Measurements from ENCODE around the gene LOXL1. TPM values are rescaled to one million over a fixed set of nuclear protein-coding genes. Genes with fewer than 3 reads are reported as not detected.
A peak's percentile ranks its signal among the peaks of the same experiment; 100 is the strongest.
"Not testable (repeated sequence)": the region's sequence is repeated elsewhere in the genome, so short reads cannot be mapped to it uniquely, and the experiment has no call there.

Gene LOXL1
- total RNA-seq, 2 donors from 2014 or later, result 2.3 to 6.9 TPM

GRCh38 chr15:73959801-73960200, 33.5 kb downstream of the LOXL1 start:
- no peaks in the 10 kb centered on the region for H3K9me3 ChIP-seq
- no peaks in the 10 kb centered on the region for H3K36me3 ChIP-seq
- H3K4me1 ChIP-seq, result no peaks in the 10 kb centered on the region
- H3K4me3 ChIP-seq, result no peak overlapping the region
- no peak for DNase-seq
- H3K27me3 ChIP-seq, result no peaks in the 10 kb centered on the region
- H3K9ac ChIP-seq (ENCODE audit: low read depth in 2 of 2, low read length in 2 of 2), result no peak overlapping the region
- H3K27ac ChIP-seq, result no peak overlapping the region
- TF ChIP-seq CTCF (IDR thresholded peaks at IDR 0.05), result no peak
- intact Hi-C loops (cut with DNase I), result loop anchor here (10.0 kb wide), 1 partner anchor 355 kb away; no protein-coding TSS in a partner anchor

GRCh38 chr15:73960472-73961070, 34.3 kb downstream of the LOXL1 start:
- H3K9me3 ChIP-seq; H3K36me3 ChIP-seq; H3K27ac ChIP-seq; H3K9ac ChIP-seq (ENCODE audit: low read depth in 2 of 2, low read length in 2 of 2); H3K4me3 ChIP-seq; DNase-seq; H3K4me1 ChIP-seq; H3K27me3 ChIP-seq: not testable (repeated sequence)
- intact Hi-C loops (cut with DNase I), result loop anchor here (10.0 kb wide), 1 partner anchor 354 kb away; no protein-coding TSS in a partner anchor

GRCh38 chr15:73962433-73962832, 36.2 kb downstream of the LOXL1 start:
- Histone ChIP-seq H3K27ac (no peak overlapping the region), H3K9me3 (no peaks in the 10 kb centered on the region), H3K27me3 (no peaks in the 10 kb centered on the region), H3K4me1 (no peaks in the 10 kb centered on the region), H3K4me3 (no peak overlapping the region), H3K9ac (ENCODE audit: low read depth in 2 of 2, low read length in 2 of 2) (no peak overlapping the region), H3K36me3 (no peaks in the 10 kb centered on the region)
- DNase-seq, result no peak
- intact Hi-C loops (cut with DNase I), result loop anchor here (10.0 kb wide), 1 partner anchor 352 kb away; no protein-coding TSS in a partner anchor
- no peak for TF ChIP-seq CTCF (IDR thresholded peaks at IDR 0.05)

GRCh38 chr15:73964736-73965093, 38.5 kb downstream of the LOXL1 start:
- peak; percentile 84 for DNase-seq
- Histone ChIP-seq H3K36me3 (no peaks in the 10 kb centered on the region), H3K9me3 (no peaks in the 10 kb centered on the region), H3K27me3 (no peaks in the 10 kb centered on the region), H3K4me3 (no peak overlapping the region), H3K4me1 (no peaks in the 10 kb centered on the region), H3K27ac (no peak overlapping the region), H3K9ac (ENCODE audit: low read depth in 2 of 2, low read length in 2 of 2) (peak overlapping the region in 1 of 2 donors; percentile 26)
- intact Hi-C loops (cut with DNase I), result loop anchor here (10.0 kb wide), 1 partner anchor 350 kb away; no protein-coding TSS in a partner anchor
- TF ChIP-seq CTCF (IDR thresholded peaks at IDR 0.05), result peak; percentile 88

- Histone ChIP-seq H3K27ac (no peak overlapping the region), H3K9ac (ENCODE audit: low read depth in 2 of 2, low read length in 2 of 2) (peak overlapping the region in 1 of 2 donors; percentile 26), H3K4me3 (no peak overlapping the region), H3K36me3 (no peaks in the 10 kb centered on the region), H3K4me1 (no peaks in the 10 kb centered on the region), H3K27me3 (no peaks in the 10 kb centered on the region), H3K9me3 (no peaks in the 10 kb centered on the region)
- peak; percentile 15 for TF ChIP-seq CTCF (IDR thresholded peaks at IDR 0.05)
- no peak for DNase-seq
- intact Hi-C loops (cut with DNase I), result loop anchor here (10.0 kb wide), 1 partner anchor 350 kb away; no protein-coding TSS in a partner anchor
Observed at GRCh38 chr15:73965094-73965757, 39.0 kb downstream of the LOXL1 start.

- Histone ChIP-seq H3K27ac (no peak overlapping the region), H3K36me3 (no peaks in the 10 kb centered on the region), H3K4me3 (no peak overlapping the region), H3K9me3 (no peaks in the 10 kb centered on the region), H3K27me3 (no peaks in the 10 kb centered on the region), H3K9ac (ENCODE audit: low read depth in 2 of 2, low read length in 2 of 2) (no peak overlapping the region), H3K4me1 (no peaks in the 10 kb centered on the region)
- TF ChIP-seq CTCF (IDR thresholded peaks at IDR 0.05), result no peak
- intact Hi-C loops (cut with DNase I), result loop anchor here (10.0 kb wide), 1 partner anchor 349 kb away; no protein-coding TSS in a partner anchor
- no peak for DNase-seq
Observed at GRCh38 chr15:73965758-73966113, 39.5 kb downstream of the LOXL1 start.

All from colonic mucosa (tissue), 4 donors.